ENCODE data around the gene DLG1. TPM values are rescaled to one million over a fixed set of nuclear protein-coding genes. Genes with fewer than 3 reads are reported as not detected.

The DLG1 gene
- polyA plus RNA-seq, 1 donor from 2014 or later, result 43.9 TPM

- Histone ChIP-seq H3K9me3 (ENCODE audit: low read length) (no peaks in the 10 kb centered on the region), H2AFZ (ENCODE audit: low read depth, low read length) (peak overlapping the region; percentile 76)
Observed at GRCh38 chr3:197003461-197004385, 294.7 kb downstream of the DLG1 start.

GRCh38 chr3:197002701-197003454 is 295.5 kb downstream of the DLG1 start:
- Histone ChIP-seq H3K36me3 (ENCODE audit: insufficient read depth, low read length) (no peaks in the 10 kb centered on the region), H3K4me2 (ENCODE audit: low read length) (no peak overlapping the region), H2AFZ (ENCODE audit: low read depth, low read length) (no peak overlapping the region), H3K27me3 (ENCODE audit: insufficient read depth, low read depth, low read length) (peaks cover 4% of the 10 kb centered on the region), H3K9me2 (ENCODE audit: insufficient read depth, low read length) (no peaks in the 10 kb centered on the region), H4K20me1 (ENCODE audit: insufficient read depth) (no peaks in the 10 kb centered on the region), H3K27ac (ENCODE audit: low read length) (no peak overlapping the region), H3F3A (ENCODE audit: insufficient read depth, low read length, poor library complexity, severe bottlenecking) (no peaks in the 10 kb centered on the region), H3K9ac (ENCODE audit: low read length) (peak overlapping the region; percentile 65), H3K9me3 (ENCODE audit: low read length) (no peaks in the 10 kb centered on the region), H3K4me3 (ENCODE audit: low read length) (peak overlapping the region; percentile 68), H3K79me2 (replicated peaks; ENCODE audit: insufficient read depth, low read length) (no peaks in the 10 kb centered on the region)
- TF ChIP-seq MXI1 (conservative IDR thresholded peaks at IDR 0.05; ENCODE audit: poor library complexity, severe bottlenecking), result no peak
- TF ChIP-seq RAD21 (conservative IDR thresholded peaks at IDR 0.05), result peak; percentile 12
- no peak for TF ChIP-seq REST (IDR thresholded peaks at IDR 0.05; ENCODE audit: borderline replicate concordance)
- no peak for TF ChIP-seq TAF1 (IDR thresholded peaks at IDR 0.05; ENCODE audit: low read depth)
- TF ChIP-seq POLR2AphosphoS5 (IDR thresholded peaks at IDR 0.05), result no peak
- TF ChIP-seq, protein P1, sequence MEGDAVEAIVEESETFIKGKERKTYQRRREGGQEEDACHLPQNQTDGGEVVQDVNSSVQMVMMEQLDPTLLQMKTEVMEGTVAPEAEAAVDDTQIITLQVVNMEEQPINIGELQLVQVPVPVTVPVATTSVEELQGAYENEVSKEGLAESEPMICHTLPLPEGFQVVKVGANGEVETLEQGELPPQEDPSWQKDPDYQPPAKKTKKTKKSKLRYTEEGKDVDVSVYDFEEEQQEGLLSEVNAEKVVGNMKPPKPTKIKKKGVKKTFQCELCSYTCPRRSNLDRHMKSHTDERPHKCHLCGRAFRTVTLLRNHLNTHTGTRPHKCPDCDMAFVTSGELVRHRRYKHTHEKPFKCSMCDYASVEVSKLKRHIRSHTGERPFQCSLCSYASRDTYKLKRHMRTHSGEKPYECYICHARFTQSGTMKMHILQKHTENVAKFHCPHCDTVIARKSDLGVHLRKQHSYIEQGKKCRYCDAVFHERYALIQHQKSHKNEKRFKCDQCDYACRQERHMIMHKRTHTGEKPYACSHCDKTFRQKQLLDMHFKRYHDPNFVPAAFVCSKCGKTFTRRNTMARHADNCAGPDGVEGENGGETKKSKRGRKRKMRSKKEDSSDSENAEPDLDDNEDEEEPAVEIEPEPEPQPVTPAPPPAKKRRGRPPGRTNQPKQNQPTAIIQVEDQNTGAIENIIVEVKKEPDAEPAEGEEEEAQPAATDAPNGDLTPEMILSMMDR (IDR thresholded peaks at IDR 0.05; ENCODE audit: poor library complexity, severe bottlenecking), result peak; percentile 66
- TF ChIP-seq SMC3 (conservative IDR thresholded peaks at IDR 0.05; ENCODE audit: poor library complexity), result peak; percentile 43
- TF ChIP-seq EZH2 (IDR thresholded peaks at IDR 0.05; ENCODE audit: borderline replicate concordance, insufficient read depth, low read length, poor library complexity, severe bottlenecking), result no peak
- no peak for TF ChIP-seq EP300 (conservative IDR thresholded peaks at IDR 0.05; ENCODE audit: poor library complexity, severe bottlenecking)

More at GRCh38 chr3:197003461-197004385, 294.7 kb downstream of the DLG1 start:
- Histone ChIP-seq H3K9ac (ENCODE audit: low read length) (peak overlapping the region; percentile 65), H3F3A (ENCODE audit: insufficient read depth, low read length, poor library complexity, severe bottlenecking) (no peaks in the 10 kb centered on the region), H4K20me1 (ENCODE audit: insufficient read depth) (no peaks in the 10 kb centered on the region), H3K4me3 (ENCODE audit: low read length) (peak overlapping the region; percentile 68), H3K4me2 (ENCODE audit: low read length) (peak overlapping the region; percentile 59), H3K27ac (ENCODE audit: low read length) (no peak overlapping the region), H3K36me3 (ENCODE audit: insufficient read depth, low read length) (no peaks in the 10 kb centered on the region), H3K79me2 (replicated peaks; ENCODE audit: insufficient read depth, low read length) (no peaks in the 10 kb centered on the region), H3K9me2 (ENCODE audit: insufficient read depth, low read length) (no peaks in the 10 kb centered on the region), H3K27me3 (ENCODE audit: insufficient read depth, low read depth, low read length) (peaks cover 4% of the 10 kb centered on the region)
- TF ChIP-seq EZH2 (IDR thresholded peaks at IDR 0.05; ENCODE audit: borderline replicate concordance, insufficient read depth, low read length, poor library complexity, severe bottlenecking) (no peak), TAF1 (IDR thresholded peaks at IDR 0.05; ENCODE audit: low read depth) (peak; percentile 41)

All from neural cell (in vitro differentiated cells).